Endodermal cell (in vitro differentiated cells): ENCODE results near the gene SYT5. TPM values are rescaled to one million over a fixed set of nuclear protein-coding genes. Genes with fewer than 3 reads are reported as not detected.

Source experiments
- DNase-seq: peaks from one replicate; pipeline ENCODE4 v3.0.0-alpha.2; 2017
- H3K27ac ChIP-seq: 2 replicates; pipeline ENCODE4 v1.5.1; 2013; ENCODE audit warnings: mild to moderate bottlenecking, low read depth, low read length, moderate library complexity
- H3K27me3 ChIP-seq: 2 replicates; pipeline ENCODE4 v1.6.1; 2013; ENCODE audit warnings: mild to moderate bottlenecking, low read length, moderate library complexity; ENCODE audit not compliant: insufficient read depth, control insufficient read depth, poor library complexity, severe bottlenecking
- H3K36me3 ChIP-seq: 2 replicates; pipeline ENCODE4 v1.7.0; 2013; ENCODE audit warnings: mild to moderate bottlenecking, low read length, moderate library complexity; ENCODE audit not compliant: control insufficient read depth, insufficient read depth
- H3K4me1 ChIP-seq: one replicate; pipeline ENCODE4 v1.7.0; 2013; ENCODE audit warnings: low read length; ENCODE audit not compliant: control insufficient read depth, insufficient read depth
- H3K4me3 ChIP-seq: 2 replicates; pipeline ENCODE4 v1.5.1; 2013; ENCODE audit warnings: mild to moderate bottlenecking, low read length, moderate library complexity
- H3K9ac ChIP-seq: 2 replicates; pipeline ENCODE4 v1.6.1; 2013; ENCODE audit warnings: mild to moderate bottlenecking, low read length, moderate library complexity; ENCODE audit not compliant: poor library complexity, severe bottlenecking; ENCODE audit errors: extremely low read depth
- H3K9me3 ChIP-seq: 2 replicates; pipeline ENCODE4 v1.6.1; 2013; ENCODE audit warnings: mild to moderate bottlenecking, low read length, moderate library complexity; ENCODE audit not compliant: control insufficient read depth
- H3K27ac Mint-ChIP-seq: 2 replicates; pipeline ENCODE4 v1.8.0; 2020; ENCODE audit warnings: mixed read lengths
- H3K27me3 Mint-ChIP-seq: 2 replicates; pipeline ENCODE4 v1.8.0; 2021; ENCODE audit warnings: mild to moderate bottlenecking, mixed read lengths; ENCODE audit not compliant: insufficient read depth
- H3K36me3 Mint-ChIP-seq: 2 replicates; pipeline ENCODE4 v1.8.0; 2020; ENCODE audit warnings: low read depth, mixed read lengths
- H3K4me1 Mint-ChIP-seq: 2 replicates; pipeline ENCODE4 v1.8.0; 2020; ENCODE audit warnings: mixed read lengths
- H3K4me3 Mint-ChIP-seq: 2 replicates; pipeline ENCODE4 v1.8.0; 2020; ENCODE audit warnings: mild to moderate bottlenecking, moderate library complexity, mixed read lengths
- H3K9me3 Mint-ChIP-seq: 2 replicates; pipeline ENCODE4 v1.8.0; 2020; ENCODE audit warnings: mild to moderate bottlenecking, mixed read lengths
- WGBS, 2 experiments: methylation state at CpG; one replicate each; pipeline versions ENCODE4 v1.1.5 to v1.1.7; 2013; ENCODE audit warnings: missing lambda C conversion rate in 2 of 2, mixed read lengths in 1 of 2; ENCODE audit not compliant: insufficient coverage in 1 of 2, insufficient read length in 1 of 2; 5-methylcytosine and 5-hydroxymethylcytosine counted together
- total RNA-seq, 2 donors: library from RNA; stranded (reverse); fragmentation: NEBNext Ultra II Directional in 1 of 2; extraction: Animal tissue kit (Norgen Biotek cat#: 25700) in 1 of 2; gene quantifications; 2 replicates in 1 of 2; 3 replicates in 1 of 2; pipeline ENCODE4 v1.2.1, GENCODE V29; 2021
- TF ChIP-seq, protein P1 (sequence below): fragments of 200-600 bp; sonication (generic); conservative IDR thresholded peaks from 2 replicates; pipeline ENCODE4 v1.5.0; 2021; ENCODE audit warnings: antibody characterized with exemption, mild to moderate bottlenecking

Gene SYT5
- total RNA-seq, 2 donors from 2014 or later, result not detected

DNA sequence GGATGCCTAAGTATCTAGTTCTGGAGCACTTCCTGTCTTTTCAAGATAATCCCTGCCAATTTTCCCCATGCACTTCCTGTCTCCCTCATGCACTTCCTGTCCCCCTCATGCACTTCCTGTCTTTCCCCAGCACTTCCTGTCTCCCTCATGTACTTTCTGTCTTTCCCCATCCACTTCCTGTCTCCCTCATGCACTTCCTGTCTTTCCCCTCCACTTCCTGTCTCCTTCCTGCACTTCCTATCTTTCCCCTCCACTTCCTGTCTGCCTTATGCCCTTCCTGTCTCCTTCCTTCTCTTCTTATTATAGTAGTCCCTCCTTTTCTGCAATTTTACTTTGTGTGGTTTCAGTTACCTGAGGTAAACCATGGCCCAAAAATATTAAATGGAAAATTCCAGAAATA lies 28.1 kb downstream of the SYT5 start:
- Mint-ChIP-seq H3K36me3 (peaks cover 11% of the 10 kb centered on the region), H3K9me3 (peaks cover 4% of the 10 kb centered on the region), H3K4me3 (no peak overlapping the region), H3K4me1 (peaks cover 10% of the 10 kb centered on the region), H3K27ac (no peak overlapping the region), H3K27me3 (peaks cover 59% of the 10 kb centered on the region)
- Histone ChIP-seq H3K4me3 (no peak overlapping the region), H3K27me3 (no peaks in the 10 kb centered on the region), H3K36me3 (no peaks in the 10 kb centered on the region), H3K9ac (no peak overlapping the region), H3K27ac (no peak overlapping the region), H3K9me3 (peaks cover 8% of the 10 kb centered on the region), H3K4me1 (no peaks in the 10 kb centered on the region)
- DNase-seq, result no peak
- TF ChIP-seq, protein P1, sequence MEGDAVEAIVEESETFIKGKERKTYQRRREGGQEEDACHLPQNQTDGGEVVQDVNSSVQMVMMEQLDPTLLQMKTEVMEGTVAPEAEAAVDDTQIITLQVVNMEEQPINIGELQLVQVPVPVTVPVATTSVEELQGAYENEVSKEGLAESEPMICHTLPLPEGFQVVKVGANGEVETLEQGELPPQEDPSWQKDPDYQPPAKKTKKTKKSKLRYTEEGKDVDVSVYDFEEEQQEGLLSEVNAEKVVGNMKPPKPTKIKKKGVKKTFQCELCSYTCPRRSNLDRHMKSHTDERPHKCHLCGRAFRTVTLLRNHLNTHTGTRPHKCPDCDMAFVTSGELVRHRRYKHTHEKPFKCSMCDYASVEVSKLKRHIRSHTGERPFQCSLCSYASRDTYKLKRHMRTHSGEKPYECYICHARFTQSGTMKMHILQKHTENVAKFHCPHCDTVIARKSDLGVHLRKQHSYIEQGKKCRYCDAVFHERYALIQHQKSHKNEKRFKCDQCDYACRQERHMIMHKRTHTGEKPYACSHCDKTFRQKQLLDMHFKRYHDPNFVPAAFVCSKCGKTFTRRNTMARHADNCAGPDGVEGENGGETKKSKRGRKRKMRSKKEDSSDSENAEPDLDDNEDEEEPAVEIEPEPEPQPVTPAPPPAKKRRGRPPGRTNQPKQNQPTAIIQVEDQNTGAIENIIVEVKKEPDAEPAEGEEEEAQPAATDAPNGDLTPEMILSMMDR, result no peak

DNA sequence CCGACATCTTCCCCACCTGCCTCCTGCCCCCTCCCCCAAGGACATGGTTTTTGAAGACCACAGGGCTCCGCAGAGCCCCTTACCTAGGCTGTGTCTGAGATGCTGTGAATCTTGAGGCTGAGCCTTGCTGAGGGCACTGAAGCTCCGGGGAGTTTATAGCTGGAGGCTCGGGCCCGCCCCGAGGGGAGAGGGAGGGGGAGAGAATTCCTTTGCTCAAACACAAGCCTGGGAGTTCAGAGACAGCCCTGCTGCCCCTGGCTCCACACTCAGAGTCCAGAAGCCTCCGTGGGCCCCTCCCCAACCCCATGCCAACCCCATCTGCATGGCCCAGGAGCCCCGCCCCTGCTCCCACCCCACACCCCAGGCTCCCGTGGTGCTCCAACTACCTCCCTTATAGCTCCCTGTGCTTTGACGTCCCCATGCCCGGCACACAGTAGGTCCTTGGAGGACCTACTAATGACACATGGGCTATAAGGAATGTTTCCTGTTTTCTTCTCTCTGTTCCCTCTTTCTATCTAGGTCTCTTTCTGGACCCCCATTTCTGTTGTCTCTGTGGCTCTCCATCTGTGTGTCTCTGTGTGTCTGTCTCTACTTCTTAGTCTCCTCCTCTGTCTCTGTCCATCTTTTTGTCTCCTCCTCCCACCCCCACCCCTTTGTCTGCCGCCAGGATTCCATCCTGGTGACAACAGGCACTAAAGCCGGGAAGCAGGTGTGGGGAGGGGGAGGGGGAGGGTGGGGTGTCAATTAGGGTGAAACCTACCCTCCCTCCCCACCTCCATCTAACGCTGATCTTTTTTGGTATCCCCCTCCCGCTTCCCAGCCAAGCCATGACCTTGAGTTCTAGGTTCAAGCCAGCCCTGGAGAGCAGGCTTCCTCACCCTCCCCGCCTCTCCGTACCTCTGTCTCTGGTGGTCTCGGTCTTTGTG lies 30.7 kb downstream of the SYT5 start, which contains the start of gene TNNT1:
Gene TNNT1 (minus strand): TSS at position 129 of the 926 bp plus-strand sequence. CDS start 2,049 bp downstream, outside the sequence.
- Mint-ChIP-seq H3K27ac (no peak within 1 kb of the TSS), H3K4me1 (peaks cover 10% of the 10 kb centered on the region), H3K36me3 (peaks cover 11% of the 10 kb centered on the region), H3K27me3 (peaks cover 60% of the 10 kb centered on the region), H3K9me3 (peaks cover 4% of the 10 kb centered on the region), H3K4me3 (no peak within 1 kb of the TSS)
- H3K4me3 ChIP-seq, result peak within 1 kb of the TSS; percentile 49
- peak; percentile 80 for DNase-seq
- H3K27ac ChIP-seq, result no peak within 1 kb of the TSS
- TF ChIP-seq, protein P1, result no peak
- WGBS, 2 experiments, result 26 to 30% methylated on average over 10 to 13 of the region's 18 CpGs
- no peak within 1 kb of the TSS for H3K9ac ChIP-seq
- no peaks in the 10 kb centered on the region for H3K36me3 ChIP-seq
- no peaks in the 10 kb centered on the region for H3K4me1 ChIP-seq
- no peaks in the 10 kb centered on the region for H3K27me3 ChIP-seq
- H3K9me3 ChIP-seq, result peaks cover 8% of the 10 kb centered on the region

DNA sequence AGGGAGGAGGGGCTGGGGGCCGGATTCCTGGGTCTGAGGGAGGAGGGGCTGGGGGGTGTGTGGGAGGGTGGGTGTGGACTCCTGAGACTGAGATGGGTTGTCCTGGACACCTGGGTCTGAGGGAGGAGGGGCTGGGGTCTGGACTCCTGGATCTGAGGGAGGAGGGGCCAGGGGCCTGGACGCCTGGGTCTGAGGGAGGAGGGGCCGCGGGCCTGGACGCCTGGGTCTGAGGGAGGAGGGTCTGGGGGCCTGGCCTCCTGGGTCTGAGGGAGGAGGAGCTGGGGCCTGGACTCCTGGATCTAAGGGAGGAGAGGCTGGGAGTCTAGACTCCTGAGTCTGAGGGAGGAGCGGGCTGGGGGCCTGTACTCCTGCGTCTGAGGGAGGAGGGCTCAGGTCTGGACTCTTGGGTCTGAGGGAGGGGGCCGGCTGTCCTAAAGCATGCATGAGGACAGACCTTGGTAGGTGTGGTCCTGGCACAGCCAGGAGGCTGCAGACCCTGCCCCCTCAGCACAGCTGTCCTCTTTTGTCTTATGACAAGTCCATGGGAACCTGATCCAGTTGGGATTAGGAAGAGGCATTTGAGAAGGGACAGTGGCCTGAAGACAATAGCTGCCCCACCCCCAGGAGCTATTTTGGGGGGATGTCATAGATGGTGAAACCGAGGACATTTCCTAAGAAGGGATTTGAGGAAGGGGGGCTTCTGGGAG lies 32.4 kb downstream of the SYT5 start:
- Histone ChIP-seq H3K27me3 (no peaks in the 10 kb centered on the region), H3K4me3 (no peak overlapping the region), H3K9ac (no peak overlapping the region), H3K9me3 (peaks cover 8% of the 10 kb centered on the region), H3K27ac (no peak overlapping the region), H3K36me3 (no peaks in the 10 kb centered on the region), H3K4me1 (no peaks in the 10 kb centered on the region)
- TF ChIP-seq, protein P1, result no peak
- H3K36me3 Mint-ChIP-seq, result peaks cover 8% of the 10 kb centered on the region
- no peak overlapping the region for H3K4me3 Mint-ChIP-seq
- no peak overlapping the region for H3K27ac Mint-ChIP-seq
- DNase-seq, result peak; percentile 68
- peaks cover 10% of the 10 kb centered on the region for H3K4me1 Mint-ChIP-seq
- H3K27me3 Mint-ChIP-seq, result peaks cover 68% of the 10 kb centered on the region
- WGBS, 2 experiments, result 30 to 37% methylated on average over 2 to 8 of the region's 9 CpGs
- H3K9me3 Mint-ChIP-seq, result peaks cover 4% of the 10 kb centered on the region
